HCT116 (cell line): Measurements from ENCODE around the gene SERPINB8.

ENCODE experiments used
- EZH2phosphoT487 ChIP-seq: fragments of 200-600 bp; IDR thresholded peaks from 2 replicates; pipeline ENCODE4 v1.6.1; 2018; ENCODE audit warnings: antibody characterized with exemption, borderline replicate concordance
- POLR2A ChIP-seq: IDR thresholded peaks from 2 replicates; pipeline ENCODE4 v1.7.0; 2011; ENCODE audit warnings: borderline replicate concordance; ENCODE audit not compliant: insufficient read depth, insufficient read length; ENCODE audit errors: extremely low read depth
- TF ChIP-seq, protein P1 (sequence below), 3 experiments: fragments of 200-600 bp in 1 of 3; sonication (generic) in 1 of 3; IDR thresholded peaks in 2 of 3; conservative IDR thresholded peaks in 1 of 3; 2 replicates each; pipeline ENCODE4 v1.5.1; 2012 to 2017; ENCODE audit warnings: low read depth in 2 of 3, low read length in 2 of 3, antibody characterized with exemption in 1 of 3, borderline replicate concordance in 1 of 3, control low read depth in 1 of 3, mild to moderate bottlenecking in 1 of 3, mixed read lengths in 1 of 3, mixed run types in 1 of 3, moderate library complexity in 1 of 3; ENCODE audit not compliant: insufficient read depth in 1 of 3

GRCh38 chr18:64019922-64020756 lies 50.3 kb downstream of the SERPINB8 start:
- TF ChIP-seq POLR2A (no peak), EZH2phosphoT487 (no peak)
- TF ChIP-seq, protein P1, sequence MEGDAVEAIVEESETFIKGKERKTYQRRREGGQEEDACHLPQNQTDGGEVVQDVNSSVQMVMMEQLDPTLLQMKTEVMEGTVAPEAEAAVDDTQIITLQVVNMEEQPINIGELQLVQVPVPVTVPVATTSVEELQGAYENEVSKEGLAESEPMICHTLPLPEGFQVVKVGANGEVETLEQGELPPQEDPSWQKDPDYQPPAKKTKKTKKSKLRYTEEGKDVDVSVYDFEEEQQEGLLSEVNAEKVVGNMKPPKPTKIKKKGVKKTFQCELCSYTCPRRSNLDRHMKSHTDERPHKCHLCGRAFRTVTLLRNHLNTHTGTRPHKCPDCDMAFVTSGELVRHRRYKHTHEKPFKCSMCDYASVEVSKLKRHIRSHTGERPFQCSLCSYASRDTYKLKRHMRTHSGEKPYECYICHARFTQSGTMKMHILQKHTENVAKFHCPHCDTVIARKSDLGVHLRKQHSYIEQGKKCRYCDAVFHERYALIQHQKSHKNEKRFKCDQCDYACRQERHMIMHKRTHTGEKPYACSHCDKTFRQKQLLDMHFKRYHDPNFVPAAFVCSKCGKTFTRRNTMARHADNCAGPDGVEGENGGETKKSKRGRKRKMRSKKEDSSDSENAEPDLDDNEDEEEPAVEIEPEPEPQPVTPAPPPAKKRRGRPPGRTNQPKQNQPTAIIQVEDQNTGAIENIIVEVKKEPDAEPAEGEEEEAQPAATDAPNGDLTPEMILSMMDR (IDR thresholded peaks at IDR 0.05 in 2 of 3, conservative IDR thresholded peaks at IDR 0.05 in 1 of 3; ENCODE audit: borderline replicate concordance in 1 of 3, insufficient read depth in 1 of 3, low read depth in 2 of 3, low read length in 2 of 3) = no peak
